Erythroblast (primary cell): Measurements from ENCODE around the gene EIF2B5.
A peak's percentile ranks its signal among the peaks of the same experiment; 100 is the strongest.

Experiments used
- GATA1 ChIP-seq: IDR thresholded peaks from 2 replicates; pipeline ENCODE4 v1.6.1; 2011; ENCODE audit warnings: low read depth, mild to moderate bottlenecking, control low read depth, low read length, moderate library complexity
- POLR2A ChIP-seq: IDR thresholded peaks from 2 replicates; pipeline ENCODE4 v1.6.1; 2011; ENCODE audit warnings: mild to moderate bottlenecking, low read length

GRCh38 chr3:184185461-184186183, 50.5 kb downstream of the EIF2B5 start:
- TF ChIP-seq POLR2A (peak; percentile 80), GATA1 (peak; percentile 49)
